Activated naive CD4-positive, alpha-beta T cell treated with anti-CD3 and anti-CD28 coated beads, Interleukin-2, amount 50 U/mL, for 16 hours (primary cell): ENCODE results near the gene ZNF223.

ENCODE experiments used
- DNase-seq: peaks from one replicate; pipeline ENCODE4 v3.0.0-alpha.2; 2020

The ZNF223 gene

GRCh38 chr19:44072543-44073401 lies 20.9 kb downstream of the ZNF223 start:
- DNase-seq, result no peak

GRCh38 chr19:44076325-44076724 lies 24.5 kb downstream of the ZNF223 start:
- no peak for DNase-seq

- no peak for DNase-seq
Measured at GRCh38 chr19:44092108-44092507, 40.3 kb downstream of the ZNF223 start.

GRCh38 chr19:44093931-44094765 lies 42.3 kb downstream of the ZNF223 start, which contains the start of gene ZNF224:
Gene ZNF224, plus strand, starts transcription at chr19:44094361. Its CDS starts 3,513 bp downstream, at chr19:44097874.
- peak; percentile 82 for DNase-seq

- DNase-seq, result no peak
Measured at GRCh38 chr19:44107751-44108150, 55.9 kb downstream of the ZNF223 start.

GRCh38 chr19:44109458-44109857 lies 57.6 kb downstream of the ZNF223 start:
- no peak for DNase-seq

GRCh38 chr19:44111910-44112463 lies 60.2 kb downstream of the ZNF223 start:
- DNase-seq, result no peak

GRCh38 chr19:44112802-44113137 lies 60.9 kb downstream of the ZNF223 start:
- no peak for DNase-seq

GRCh38 chr19:44113138-44113783 lies 61.4 kb downstream of the ZNF223 start, which contains the start of gene ZNF225:
Gene ZNF225, plus strand, starts transcription at chr19:44113399. Its CDS starts 2,429 bp downstream, at chr19:44115828.
- peak; percentile 82 for DNase-seq

- no peak for DNase-seq
Measured at GRCh38 chr19:44113784-44114390, 62.1 kb downstream of the ZNF223 start.
